Neural cell (in vitro differentiated cells): Measurements from ENCODE around the gene IDH3B. TPM values are rescaled to one million over a fixed set of nuclear protein-coding genes. Genes with fewer than 3 reads are reported as not detected.

Experiments used
- H2AFZ ChIP-seq: fragments of 200-600, 300-800 bp; sonication (generic), shearing (Covaris generic); 2 replicates; pipeline ENCODE4 v1.6.0; 2014; ENCODE audit warnings: low read depth, mild to moderate bottlenecking, antibody characterized with exemption, low read length, moderate library complexity
- H3F3A ChIP-seq: fragments of 200-600 bp; shearing (Covaris generic); 2 replicates; pipeline ENCODE4 v1.6.1; 2016; ENCODE audit warnings: mild to moderate bottlenecking, moderate library complexity, mixed read lengths, antibody characterized with exemption, low read length; ENCODE audit not compliant: insufficient read depth, poor library complexity, severe bottlenecking
- H3K27ac ChIP-seq: fragments of 200-600, 300-800 bp; sonication (generic), shearing (Covaris generic); 2 replicates; pipeline ENCODE4 v1.5.1; 2014; ENCODE audit warnings: mild to moderate bottlenecking, low read length, moderate library complexity
- H3K27me3 ChIP-seq: fragments of 300-800, 200-600 bp; sonication (generic), shearing (Covaris generic); 2 replicates; pipeline ENCODE4 v1.6.0; 2014; ENCODE audit warnings: mild to moderate bottlenecking, low read depth, low read length, moderate library complexity; ENCODE audit not compliant: insufficient read depth
- H3K36me3 ChIP-seq: fragments of 300-800, 200-600 bp; sonication (generic), shearing (Covaris generic); 2 replicates; pipeline ENCODE4 v1.5.1; 2014; ENCODE audit warnings: mild to moderate bottlenecking, antibody characterized with exemption, low read length, moderate library complexity; ENCODE audit not compliant: insufficient read depth
- H3K4me2 ChIP-seq: fragments of 300-800, 200-600 bp; sonication (generic), shearing (Covaris generic); 2 replicates; pipeline ENCODE4 v1.6.0; 2014; ENCODE audit warnings: mild to moderate bottlenecking, low read length
- H3K4me3 ChIP-seq: fragments of 300-800, 200-600 bp; sonication (generic), shearing (Covaris generic); 2 replicates; pipeline ENCODE4 v1.5.1; 2014; ENCODE audit warnings: mild to moderate bottlenecking, low read length, moderate library complexity
- H3K79me2 ChIP-seq: fragments of 200-600 bp; shearing (Covaris generic); replicated peaks from 2 replicates; pipeline ENCODE4 v1.6.0; 2014; ENCODE audit warnings: mild to moderate bottlenecking, low read length, moderate library complexity; ENCODE audit not compliant: insufficient read depth
- H3K9ac ChIP-seq: fragments of 300-800, 200-600 bp; sonication (generic), shearing (Covaris generic); 2 replicates; pipeline ENCODE4 v1.6.1; 2016; ENCODE audit warnings: mild to moderate bottlenecking, low read length, mixed read lengths
- H3K9me2 ChIP-seq: fragments of 200-600 bp; shearing (Covaris generic); 2 replicates; pipeline ENCODE4 v1.6.1; 2016; ENCODE audit warnings: mild to moderate bottlenecking, low read length, mixed read lengths; ENCODE audit not compliant: insufficient read depth
- H3K9me3 ChIP-seq: fragments of 200-600, 300-800 bp; sonication (generic), shearing (Covaris generic); 2 replicates; pipeline ENCODE4 v1.6.1; 2016; ENCODE audit warnings: mild to moderate bottlenecking, mixed run types, low read length, moderate library complexity, mixed read lengths
- H4K20me1 ChIP-seq: fragments of 200-600 bp; shearing (Covaris generic); 2 replicates; pipeline ENCODE4 v1.6.1; 2016; ENCODE audit warnings: mild to moderate bottlenecking, mixed run types; ENCODE audit not compliant: insufficient read depth
- EP300 ChIP-seq: fragments of 450-650 bp; conservative IDR thresholded peaks from 2 replicates; pipeline ENCODE4 v1.6.1; 2014; ENCODE audit warnings: antibody characterized with exemption, mild to moderate bottlenecking, moderate library complexity; ENCODE audit not compliant: poor library complexity, severe bottlenecking
- EZH2 ChIP-seq: fragments of 200-600, 300-800 bp; shearing (Covaris generic), sonication (generic); IDR thresholded peaks from 2 replicates; pipeline ENCODE4 v1.6.1; 2014; ENCODE audit warnings: antibody characterized with exemption, low read length, borderline replicate concordance, mild to moderate bottlenecking; ENCODE audit not compliant: insufficient read depth, poor library complexity, severe bottlenecking
- MXI1 ChIP-seq: fragments of 450-650 bp; conservative IDR thresholded peaks from 2 replicates; pipeline ENCODE4 v1.6.1; 2014; ENCODE audit warnings: antibody characterized with exemption, mild to moderate bottlenecking; ENCODE audit not compliant: poor library complexity, severe bottlenecking
- POLR2AphosphoS5 ChIP-seq: IDR thresholded peaks from 2 replicates; pipeline ENCODE4 v1.6.1; 2012
- RAD21 ChIP-seq: fragments of 450-650 bp; conservative IDR thresholded peaks from 2 replicates; pipeline ENCODE4 v1.6.1; 2014; ENCODE audit warnings: antibody characterized with exemption, mild to moderate bottlenecking, moderate library complexity
- SMC3 ChIP-seq: fragments of 450-650 bp; conservative IDR thresholded peaks from 2 replicates; pipeline ENCODE4 v1.6.1; 2014; ENCODE audit warnings: antibody characterized with exemption, mild to moderate bottlenecking, moderate library complexity; ENCODE audit not compliant: poor library complexity
- TAF1 ChIP-seq: IDR thresholded peaks from 2 replicates; pipeline ENCODE4 v1.6.1; 2012; ENCODE audit warnings: low read depth
- polyA plus RNA-seq: library from polyadenylated mRNA; depleted of rRNA; stranded (reverse); fragments of >200 nt; gene quantifications from 2 replicates; pipeline ENCODE4 v1.2.3, GENCODE V29; 2014
- TF ChIP-seq, protein P1 (sequence below): fragments of 450-650 bp; IDR thresholded peaks from 2 replicates; pipeline ENCODE4 v1.5.1; 2014; ENCODE audit warnings: antibody characterized with exemption, mild to moderate bottlenecking, moderate library complexity; ENCODE audit not compliant: poor library complexity, severe bottlenecking
- TF ChIP-seq, protein P2 (sequence below): IDR thresholded peaks from 2 replicates; pipeline ENCODE4 v1.6.1; 2012; ENCODE audit warnings: borderline replicate concordance

Gene IDH3B
- polyA plus RNA-seq, 1 donor from 2014 or later, result 307 TPM

DNA sequence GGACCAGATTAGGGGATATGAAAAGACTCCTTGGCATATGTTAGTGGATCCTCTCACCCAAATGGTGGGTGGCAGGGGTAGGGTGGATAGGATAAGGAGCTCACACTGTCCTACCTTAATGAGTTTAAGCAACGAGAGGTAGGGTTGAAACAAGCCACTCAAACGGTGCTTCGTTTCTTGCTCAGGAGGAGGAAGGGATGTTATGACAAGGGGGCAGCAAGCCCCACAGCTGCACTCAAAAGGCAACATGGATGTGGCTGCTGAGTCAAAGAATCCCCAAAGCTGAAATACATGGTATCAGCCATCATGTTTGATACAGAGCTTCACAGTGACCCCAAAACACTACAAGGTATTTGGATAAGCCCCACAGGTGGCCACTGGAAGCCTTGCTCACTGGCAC lies 8.4 kb upstream of the IDH3B start:
- TF ChIP-seq, protein P1, sequence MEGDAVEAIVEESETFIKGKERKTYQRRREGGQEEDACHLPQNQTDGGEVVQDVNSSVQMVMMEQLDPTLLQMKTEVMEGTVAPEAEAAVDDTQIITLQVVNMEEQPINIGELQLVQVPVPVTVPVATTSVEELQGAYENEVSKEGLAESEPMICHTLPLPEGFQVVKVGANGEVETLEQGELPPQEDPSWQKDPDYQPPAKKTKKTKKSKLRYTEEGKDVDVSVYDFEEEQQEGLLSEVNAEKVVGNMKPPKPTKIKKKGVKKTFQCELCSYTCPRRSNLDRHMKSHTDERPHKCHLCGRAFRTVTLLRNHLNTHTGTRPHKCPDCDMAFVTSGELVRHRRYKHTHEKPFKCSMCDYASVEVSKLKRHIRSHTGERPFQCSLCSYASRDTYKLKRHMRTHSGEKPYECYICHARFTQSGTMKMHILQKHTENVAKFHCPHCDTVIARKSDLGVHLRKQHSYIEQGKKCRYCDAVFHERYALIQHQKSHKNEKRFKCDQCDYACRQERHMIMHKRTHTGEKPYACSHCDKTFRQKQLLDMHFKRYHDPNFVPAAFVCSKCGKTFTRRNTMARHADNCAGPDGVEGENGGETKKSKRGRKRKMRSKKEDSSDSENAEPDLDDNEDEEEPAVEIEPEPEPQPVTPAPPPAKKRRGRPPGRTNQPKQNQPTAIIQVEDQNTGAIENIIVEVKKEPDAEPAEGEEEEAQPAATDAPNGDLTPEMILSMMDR, result no peak
- TF ChIP-seq RAD21 (no peak), SMC3 (no peak), EZH2 (no peak), EP300 (no peak), POLR2AphosphoS5 (no peak), TAF1 (no peak), MXI1 (no peak)
- TF ChIP-seq, protein P2, sequence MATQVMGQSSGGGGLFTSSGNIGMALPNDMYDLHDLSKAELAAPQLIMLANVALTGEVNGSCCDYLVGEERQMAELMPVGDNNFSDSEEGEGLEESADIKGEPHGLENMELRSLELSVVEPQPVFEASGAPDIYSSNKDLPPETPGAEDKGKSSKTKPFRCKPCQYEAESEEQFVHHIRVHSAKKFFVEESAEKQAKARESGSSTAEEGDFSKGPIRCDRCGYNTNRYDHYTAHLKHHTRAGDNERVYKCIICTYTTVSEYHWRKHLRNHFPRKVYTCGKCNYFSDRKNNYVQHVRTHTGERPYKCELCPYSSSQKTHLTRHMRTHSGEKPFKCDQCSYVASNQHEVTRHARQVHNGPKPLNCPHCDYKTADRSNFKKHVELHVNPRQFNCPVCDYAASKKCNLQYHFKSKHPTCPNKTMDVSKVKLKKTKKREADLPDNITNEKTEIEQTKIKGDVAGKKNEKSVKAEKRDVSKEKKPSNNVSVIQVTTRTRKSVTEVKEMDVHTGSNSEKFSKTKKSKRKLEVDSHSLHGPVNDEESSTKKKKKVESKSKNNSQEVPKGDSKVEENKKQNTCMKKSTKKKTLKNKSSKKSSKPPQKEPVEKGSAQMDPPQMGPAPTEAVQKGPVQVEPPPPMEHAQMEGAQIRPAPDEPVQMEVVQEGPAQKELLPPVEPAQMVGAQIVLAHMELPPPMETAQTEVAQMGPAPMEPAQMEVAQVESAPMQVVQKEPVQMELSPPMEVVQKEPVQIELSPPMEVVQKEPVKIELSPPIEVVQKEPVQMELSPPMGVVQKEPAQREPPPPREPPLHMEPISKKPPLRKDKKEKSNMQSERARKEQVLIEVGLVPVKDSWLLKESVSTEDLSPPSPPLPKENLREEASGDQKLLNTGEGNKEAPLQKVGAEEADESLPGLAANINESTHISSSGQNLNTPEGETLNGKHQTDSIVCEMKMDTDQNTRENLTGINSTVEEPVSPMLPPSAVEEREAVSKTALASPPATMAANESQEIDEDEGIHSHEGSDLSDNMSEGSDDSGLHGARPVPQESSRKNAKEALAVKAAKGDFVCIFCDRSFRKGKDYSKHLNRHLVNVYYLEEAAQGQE, result no peak
- Histone ChIP-seq H3K4me3 (no peak overlapping the region), H3K9me3 (no peaks in the 10 kb centered on the region), H4K20me1 (no peaks in the 10 kb centered on the region), H3K79me2 (no peaks in the 10 kb centered on the region), H3K9me2 (no peaks in the 10 kb centered on the region), H3K4me2 (no peak overlapping the region), H3K27me3 (peaks cover 12% of the 10 kb centered on the region), H3K9ac (no peak overlapping the region), H3K36me3 (no peaks in the 10 kb centered on the region), H3K27ac (no peak overlapping the region), H3F3A (no peaks in the 10 kb centered on the region), H2AFZ (no peak overlapping the region)

DNA sequence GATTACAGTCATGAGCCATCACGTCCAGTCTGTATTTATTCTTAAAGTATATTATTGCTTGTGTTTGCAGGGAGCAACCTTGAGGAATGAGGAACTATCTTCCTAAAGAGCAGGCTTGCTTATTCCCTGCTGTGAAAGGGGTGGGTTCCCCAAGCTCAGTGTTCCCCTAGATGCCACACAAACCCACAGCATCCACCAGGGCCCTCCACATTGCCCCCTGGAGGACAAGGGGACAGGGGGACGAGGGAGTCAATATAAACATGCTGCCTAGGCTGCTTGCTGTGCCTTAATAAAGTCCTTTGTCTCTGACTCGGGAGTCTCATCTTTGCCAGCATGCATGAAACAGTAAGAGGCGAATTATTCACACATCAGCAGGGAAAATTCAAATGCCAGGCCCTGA lies 8.0 kb upstream of the IDH3B start:
- Histone ChIP-seq H3K9ac (no peak overlapping the region), H3K79me2 (no peaks in the 10 kb centered on the region), H3K36me3 (no peaks in the 10 kb centered on the region), H3K4me2 (no peak overlapping the region), H3K9me2 (no peaks in the 10 kb centered on the region), H3K9me3 (no peaks in the 10 kb centered on the region), H2AFZ (no peak overlapping the region), H3K27ac (no peak overlapping the region), H3K27me3 (peaks cover 12% of the 10 kb centered on the region), H3F3A (no peaks in the 10 kb centered on the region), H4K20me1 (no peaks in the 10 kb centered on the region), H3K4me3 (no peak overlapping the region)
- no peak for TF ChIP-seq POLR2AphosphoS5
- TF ChIP-seq TAF1, result no peak
- no peak for TF ChIP-seq RAD21
- TF ChIP-seq, protein P1, result no peak
- no peak for TF ChIP-seq MXI1
- TF ChIP-seq, protein P2, result no peak
- TF ChIP-seq EZH2, result no peak
- TF ChIP-seq EP300, result no peak
- no peak for TF ChIP-seq SMC3
